Measurements from ENCODE around the gene SAMD4A.

Gene SAMD4A

DNA sequence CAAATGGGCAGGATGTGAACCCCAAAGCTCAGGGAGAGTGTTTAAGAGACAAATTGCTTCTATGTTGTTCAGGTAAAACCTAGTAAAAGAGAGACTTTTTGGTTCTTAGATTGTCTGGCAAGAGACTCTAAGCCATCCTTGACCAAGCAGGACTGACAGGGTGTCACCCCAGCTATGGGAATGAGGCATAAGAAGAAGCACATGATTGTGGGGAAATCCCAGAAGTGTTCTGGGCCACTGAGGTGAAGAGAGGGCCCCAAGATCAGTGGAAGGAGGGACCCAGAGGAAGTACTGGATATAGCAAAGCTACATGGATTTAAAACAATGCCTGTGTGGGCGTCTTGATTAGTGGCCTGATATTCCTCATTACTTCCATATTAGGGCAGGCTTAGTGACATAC is 99.0 kb downstream of the SAMD4A start:
- Histone ChIP-seq H3K4me3 (ENCODE audit: insufficient read depth, low read length, poor library complexity, severe bottlenecking) (no peak overlapping the region), H3K27me3 (ENCODE audit: low read length) (no peaks in the 10 kb centered on the region), H3K9me3 (ENCODE audit: insufficient read depth, low read length) (no peaks in the 10 kb centered on the region), H3K27ac (ENCODE audit: low read depth, low read length) (no peak overlapping the region), H3K36me3 (ENCODE audit: low read length) (no peaks in the 10 kb centered on the region), H4K20me1 (ENCODE audit: low read depth, low read length) (no peaks in the 10 kb centered on the region), H3K9me2 (replicated peaks; ENCODE audit: insufficient read depth, low read length) (no peaks in the 10 kb centered on the region), H3K9ac (ENCODE audit: low read length) (no peak overlapping the region), H2AFZ (ENCODE audit: low read depth, low read length, severe bottlenecking) (no peak overlapping the region), H3K4me2 (ENCODE audit: low read depth, low read length, poor library complexity, severe bottlenecking) (no peak overlapping the region), H3F3A (ENCODE audit: insufficient read depth) (no peaks in the 10 kb centered on the region), H3K79me2 (ENCODE audit: insufficient read depth, low read length) (no peaks in the 10 kb centered on the region)
- TF ChIP-seq EZH2phosphoT487 (conservative IDR thresholded peaks at IDR 0.05; ENCODE audit: low read length), result no peak
- TF ChIP-seq, protein P1, sequence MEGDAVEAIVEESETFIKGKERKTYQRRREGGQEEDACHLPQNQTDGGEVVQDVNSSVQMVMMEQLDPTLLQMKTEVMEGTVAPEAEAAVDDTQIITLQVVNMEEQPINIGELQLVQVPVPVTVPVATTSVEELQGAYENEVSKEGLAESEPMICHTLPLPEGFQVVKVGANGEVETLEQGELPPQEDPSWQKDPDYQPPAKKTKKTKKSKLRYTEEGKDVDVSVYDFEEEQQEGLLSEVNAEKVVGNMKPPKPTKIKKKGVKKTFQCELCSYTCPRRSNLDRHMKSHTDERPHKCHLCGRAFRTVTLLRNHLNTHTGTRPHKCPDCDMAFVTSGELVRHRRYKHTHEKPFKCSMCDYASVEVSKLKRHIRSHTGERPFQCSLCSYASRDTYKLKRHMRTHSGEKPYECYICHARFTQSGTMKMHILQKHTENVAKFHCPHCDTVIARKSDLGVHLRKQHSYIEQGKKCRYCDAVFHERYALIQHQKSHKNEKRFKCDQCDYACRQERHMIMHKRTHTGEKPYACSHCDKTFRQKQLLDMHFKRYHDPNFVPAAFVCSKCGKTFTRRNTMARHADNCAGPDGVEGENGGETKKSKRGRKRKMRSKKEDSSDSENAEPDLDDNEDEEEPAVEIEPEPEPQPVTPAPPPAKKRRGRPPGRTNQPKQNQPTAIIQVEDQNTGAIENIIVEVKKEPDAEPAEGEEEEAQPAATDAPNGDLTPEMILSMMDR (IDR thresholded peaks at IDR 0.05; ENCODE audit: insufficient read depth, low read length, poor library complexity, severe bottlenecking), result no peak

DNA sequence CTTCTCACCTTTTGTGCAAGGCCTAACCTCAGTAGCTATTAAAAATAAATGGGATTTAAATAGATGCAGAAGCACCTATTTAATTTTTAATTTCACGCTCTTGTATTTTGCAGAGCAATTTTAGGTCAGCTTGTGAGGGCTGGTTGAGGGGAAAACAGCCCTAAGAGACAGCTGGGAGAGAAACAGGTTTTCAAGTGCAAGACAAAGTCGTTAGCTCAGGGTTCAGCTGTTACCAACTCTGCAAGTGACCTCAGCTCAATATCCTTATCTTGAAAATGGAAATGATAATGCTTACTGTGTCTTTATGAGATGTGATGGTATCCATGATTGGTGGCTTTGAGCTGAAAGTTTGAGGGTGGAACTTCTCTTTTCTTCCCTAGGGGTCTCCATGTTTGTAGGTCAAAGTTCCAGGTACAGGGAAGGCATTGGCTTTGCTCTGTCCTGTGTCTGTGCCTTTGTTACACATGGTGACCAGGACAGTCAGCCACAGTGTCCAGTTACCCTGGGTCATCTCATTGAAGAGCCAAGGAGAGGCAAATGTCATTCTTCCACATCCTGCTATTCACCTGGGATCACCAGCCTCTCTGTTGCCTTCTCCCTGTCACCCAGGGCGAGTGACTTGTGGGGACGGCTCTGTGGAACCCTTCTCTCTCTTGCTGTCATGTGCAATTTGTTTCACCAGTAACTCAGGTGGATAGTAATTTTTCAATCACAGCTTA is 100.3 kb downstream of the SAMD4A start:
- H3K4me3 ChIP-seq (ENCODE audit: insufficient read depth, low read length, poor library complexity, severe bottlenecking), result no peak overlapping the region
- no peaks in the 10 kb centered on the region for H3K27me3 ChIP-seq (ENCODE audit: low read length)
- no peak overlapping the region for H2AFZ ChIP-seq (ENCODE audit: low read depth, low read length, severe bottlenecking)
- TF ChIP-seq, protein P1 (IDR thresholded peaks at IDR 0.05; ENCODE audit: insufficient read depth, low read length, poor library complexity, severe bottlenecking), result no peak
- no peak for TF ChIP-seq EZH2phosphoT487 (conservative IDR thresholded peaks at IDR 0.05; ENCODE audit: low read length)
- no peaks in the 10 kb centered on the region for H4K20me1 ChIP-seq (ENCODE audit: low read depth, low read length)
- H3K9ac ChIP-seq (ENCODE audit: low read length), result no peak overlapping the region
- no peak overlapping the region for H3K27ac ChIP-seq (ENCODE audit: low read depth, low read length)
- no peak overlapping the region for H3K4me2 ChIP-seq (ENCODE audit: low read depth, low read length, poor library complexity, severe bottlenecking)
- no peaks in the 10 kb centered on the region for H3K9me3 ChIP-seq (ENCODE audit: insufficient read depth, low read length)
- no peaks in the 10 kb centered on the region for H3K9me2 ChIP-seq (replicated peaks; ENCODE audit: insufficient read depth, low read length)
- no peaks in the 10 kb centered on the region for H3K36me3 ChIP-seq (ENCODE audit: low read length)
- no peaks in the 10 kb centered on the region for H3K79me2 ChIP-seq (ENCODE audit: insufficient read depth, low read length)
- H3F3A ChIP-seq (ENCODE audit: insufficient read depth), result no peaks in the 10 kb centered on the region

DNA sequence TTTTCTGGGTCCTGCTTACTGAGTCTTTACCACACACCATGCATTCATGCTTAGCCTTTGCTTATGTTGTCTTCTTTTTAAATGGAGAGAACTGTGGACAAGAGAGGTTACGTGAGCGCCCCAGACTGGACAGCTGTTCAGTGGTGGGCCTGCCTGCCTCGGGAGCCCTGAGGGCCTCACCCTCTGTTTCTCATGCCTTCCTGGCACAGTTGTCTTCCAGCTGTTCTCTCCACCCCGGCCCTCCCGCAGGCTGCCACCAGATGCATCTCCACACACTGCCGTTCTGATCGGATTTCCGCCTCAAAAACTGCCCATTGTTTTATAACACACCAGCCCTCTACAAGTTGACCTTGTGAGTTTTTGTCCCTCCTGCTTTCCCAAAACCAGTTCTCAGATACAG is 100.8 kb downstream of the SAMD4A start:
- no peaks in the 10 kb centered on the region for H3K9me3 ChIP-seq (ENCODE audit: insufficient read depth, low read length)
- H3K9me2 ChIP-seq (replicated peaks; ENCODE audit: insufficient read depth, low read length), result no peaks in the 10 kb centered on the region
- no peaks in the 10 kb centered on the region for H3K79me2 ChIP-seq (ENCODE audit: insufficient read depth, low read length)
- TF ChIP-seq EZH2phosphoT487 (conservative IDR thresholded peaks at IDR 0.05; ENCODE audit: low read length), result no peak
- TF ChIP-seq, protein P1 (IDR thresholded peaks at IDR 0.05; ENCODE audit: insufficient read depth, low read length, poor library complexity, severe bottlenecking), result no peak
- H3K27ac ChIP-seq (ENCODE audit: low read depth, low read length), result no peak overlapping the region
- no peak overlapping the region for H3K4me2 ChIP-seq (ENCODE audit: low read depth, low read length, poor library complexity, severe bottlenecking)
- no peak overlapping the region for H3K4me3 ChIP-seq (ENCODE audit: insufficient read depth, low read length, poor library complexity, severe bottlenecking)
- H3K9ac ChIP-seq (ENCODE audit: low read length), result no peak overlapping the region
- H3K27me3 ChIP-seq (ENCODE audit: low read length), result no peaks in the 10 kb centered on the region
- H2AFZ ChIP-seq (ENCODE audit: low read depth, low read length, severe bottlenecking), result no peak overlapping the region
- H3K36me3 ChIP-seq (ENCODE audit: low read length), result no peaks in the 10 kb centered on the region
- no peaks in the 10 kb centered on the region for H3F3A ChIP-seq (ENCODE audit: insufficient read depth)
- no peaks in the 10 kb centered on the region for H4K20me1 ChIP-seq (ENCODE audit: low read depth, low read length)

All from SU-DHL-6 (cell line).